Stimulated activated CD8-positive, alpha-beta memory T cell treated with anti-CD3 and anti-CD28 coated beads, Interleukin-7, amount 100 ng/mL, for 24 hours (primary cell): ENCODE data around the gene LRBA.
A peak's percentile ranks its signal among the peaks of the same experiment; 100 is the strongest.
"Not testable (repeated sequence)": the region's sequence is repeated elsewhere in the genome, so short reads cannot be mapped to it uniquely, and the experiment has no call there.

Experiments used
- DNase-seq: peaks from one replicate; pipeline ENCODE4 v3.0.0-alpha.2; 2020; ENCODE audit warnings: low read depth

LRBA gene

GRCh38 chr4:151021637-151022334, 6.7 kb upstream of the LRBA start:
- no peak for DNase-seq

DNA sequence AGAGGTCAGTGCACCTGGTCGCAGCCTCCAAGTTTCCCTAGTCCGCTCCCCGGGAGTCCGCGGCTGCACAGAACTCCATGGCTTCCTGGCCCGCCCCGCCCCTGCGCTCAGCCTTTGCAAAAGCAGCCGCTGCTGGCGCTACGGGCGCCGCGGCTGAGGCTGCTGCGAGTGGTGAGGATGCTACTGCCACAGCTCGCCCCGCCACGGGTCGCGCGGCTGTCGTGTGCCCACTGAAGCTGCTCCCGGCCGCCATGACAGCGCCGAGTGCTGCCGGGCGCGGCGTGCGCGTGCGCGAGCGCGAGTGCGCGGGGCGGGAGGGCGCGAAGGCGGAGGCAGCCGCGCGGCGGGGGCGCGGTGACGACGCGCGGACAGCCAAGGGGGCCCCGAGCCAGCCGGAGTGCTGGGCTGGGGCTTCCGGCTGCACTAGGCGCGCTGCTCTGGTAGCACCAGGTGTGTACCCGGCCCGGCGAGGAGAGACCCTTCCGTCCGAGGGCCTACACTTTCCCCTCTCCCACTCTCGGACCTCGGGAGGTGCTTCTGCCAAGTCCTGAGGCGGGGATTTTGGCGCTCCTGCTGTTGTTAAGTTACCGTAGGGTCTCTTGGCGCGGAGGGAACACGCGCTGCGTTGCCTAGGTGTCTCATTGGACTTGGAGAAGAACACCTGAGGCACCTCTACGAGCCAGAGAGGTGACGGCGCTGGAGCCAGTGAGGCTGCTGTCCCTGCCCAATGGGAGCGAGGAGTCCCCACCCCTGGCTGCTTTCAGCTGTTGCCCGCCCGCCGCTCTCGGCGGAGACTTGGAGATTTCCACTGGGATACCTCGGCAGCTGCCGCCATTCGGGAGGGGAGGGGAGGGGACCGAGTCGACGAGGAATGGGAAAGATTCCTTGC, 619 bp upstream of the LRBA start:
- peak; percentile 52 for DNase-seq

GRCh38 chr4:151013944-151014343, 1.1 kb downstream of the LRBA start:
- DNase-seq, result no peak

DNA sequence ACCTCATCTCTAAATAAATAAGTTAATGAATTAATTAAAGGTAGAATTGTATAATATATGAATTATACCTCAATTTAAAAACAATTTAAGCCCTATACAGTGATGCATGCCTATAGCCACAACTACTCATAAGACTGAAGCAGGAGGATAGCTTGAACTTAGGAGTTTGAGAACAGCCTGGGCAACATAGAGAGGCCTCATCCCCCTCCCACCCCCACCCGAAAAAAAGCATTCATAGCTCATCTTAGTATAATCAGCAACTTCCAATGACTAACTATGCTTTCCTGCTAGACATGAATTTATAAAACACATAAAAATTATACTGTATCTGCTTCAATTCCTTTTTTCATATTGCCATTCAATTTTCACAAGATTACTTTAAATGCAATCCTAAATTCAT, 1.6 kb downstream of the LRBA start:
- no peak for DNase-seq

- no peak for DNase-seq
These were observed 2.3 kb downstream of the LRBA start for GRCh38 chr4:151012820-151013219.

- DNase-seq, result no peak
These were observed 2.7 kb downstream of the LRBA start for GRCh38 chr4:151012376-151012775.

GRCh38 chr4:151004222-151004621, 10.9 kb downstream of the LRBA start:
- no peak for DNase-seq

DNA sequence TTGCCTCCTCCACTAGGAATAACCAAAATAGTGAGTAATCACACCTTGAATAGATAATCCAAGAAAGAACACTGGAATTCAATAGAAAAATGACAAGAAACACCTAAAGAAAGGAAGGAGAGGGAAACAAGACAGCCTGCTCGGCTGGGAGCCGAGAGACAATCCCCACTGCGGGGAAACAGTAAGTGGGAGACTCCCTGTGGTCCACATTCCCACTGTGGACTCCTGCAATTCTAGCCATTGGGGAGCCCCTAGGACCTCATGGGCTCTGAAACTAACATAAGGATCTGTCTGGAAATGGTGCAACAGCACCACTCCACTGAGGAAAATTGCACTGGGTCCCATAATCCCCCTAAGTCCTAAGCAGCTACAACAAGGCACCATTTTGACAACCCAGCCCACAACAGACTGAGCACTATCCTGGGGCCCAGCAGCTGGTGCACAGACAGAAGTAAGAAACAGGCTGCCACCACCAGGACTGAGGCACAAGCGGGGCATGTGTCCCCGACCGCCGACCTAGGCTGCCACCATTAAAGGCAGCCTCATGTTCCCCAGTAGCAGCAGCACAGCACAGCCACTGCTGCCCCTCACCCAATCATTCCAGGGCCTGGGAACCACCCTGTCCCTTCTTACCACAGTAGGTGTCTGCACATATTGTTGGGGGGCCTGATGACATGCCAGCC, 14.2 kb downstream of the LRBA start:
- no peak for DNase-seq

DNA sequence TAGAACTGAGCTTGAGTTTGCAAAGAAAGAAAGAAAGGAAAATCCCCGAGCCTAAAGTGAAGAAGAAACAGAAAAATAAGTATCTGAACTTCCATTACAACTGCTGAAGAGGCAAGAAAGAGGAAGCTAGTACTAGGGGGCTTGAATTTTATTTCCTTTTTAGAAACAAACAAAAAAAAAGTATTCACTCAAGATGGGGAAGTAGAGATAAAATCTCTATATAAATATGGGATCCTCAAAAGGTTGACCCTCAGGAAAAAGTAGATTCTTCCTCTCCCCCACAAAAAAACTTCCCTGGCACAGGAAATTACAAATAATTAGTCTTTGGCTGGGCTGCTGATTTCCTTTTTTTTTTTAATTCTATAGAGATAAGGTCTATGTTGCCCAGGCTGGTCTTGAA, 16.0 kb downstream of the LRBA start:
- DNase-seq, result no peak

GRCh38 chr4:150997141-150997540, 17.9 kb downstream of the LRBA start:
- no peak for DNase-seq

DNA sequence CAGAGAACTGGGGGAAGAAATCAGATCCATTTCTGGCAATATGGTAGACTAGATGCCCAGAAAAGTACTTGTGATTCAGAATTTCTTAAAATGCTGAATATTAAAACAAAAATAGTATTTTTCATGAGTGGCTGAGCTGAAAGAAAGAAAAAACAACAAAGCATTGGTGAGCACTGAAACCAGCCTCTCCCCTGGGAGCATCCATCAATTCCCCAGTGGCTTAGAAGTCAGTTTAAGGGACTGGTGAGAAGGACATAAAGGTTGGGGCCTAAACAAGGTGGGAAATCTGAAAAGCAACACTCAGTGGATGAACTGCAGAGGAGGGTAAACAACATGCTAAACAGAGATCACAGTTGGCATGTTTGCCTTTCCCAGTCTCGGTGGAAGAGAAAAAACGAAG, 20.4 kb downstream of the LRBA start:
- DNase-seq, result no peak

DNA sequence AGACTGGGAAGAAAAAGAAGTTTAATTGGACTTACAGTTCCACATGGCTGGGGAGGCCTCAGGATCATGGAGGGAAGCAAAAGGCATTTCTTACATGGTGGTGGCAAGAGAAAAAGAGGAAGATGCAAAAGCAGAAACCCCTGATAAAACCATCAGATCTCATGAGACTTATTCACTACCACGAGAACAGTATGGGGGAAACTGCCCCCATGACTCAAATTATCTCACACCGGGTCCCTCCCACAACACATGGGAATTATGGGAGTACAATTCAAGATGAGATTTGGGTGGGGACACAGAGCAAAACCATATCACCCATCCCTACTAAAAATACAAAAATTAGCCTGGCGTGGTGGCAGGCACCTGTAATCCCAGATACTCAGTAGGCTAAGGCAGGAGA, 21.5 kb downstream of the LRBA start:
- DNase-seq, result not testable (repeated sequence)

DNA sequence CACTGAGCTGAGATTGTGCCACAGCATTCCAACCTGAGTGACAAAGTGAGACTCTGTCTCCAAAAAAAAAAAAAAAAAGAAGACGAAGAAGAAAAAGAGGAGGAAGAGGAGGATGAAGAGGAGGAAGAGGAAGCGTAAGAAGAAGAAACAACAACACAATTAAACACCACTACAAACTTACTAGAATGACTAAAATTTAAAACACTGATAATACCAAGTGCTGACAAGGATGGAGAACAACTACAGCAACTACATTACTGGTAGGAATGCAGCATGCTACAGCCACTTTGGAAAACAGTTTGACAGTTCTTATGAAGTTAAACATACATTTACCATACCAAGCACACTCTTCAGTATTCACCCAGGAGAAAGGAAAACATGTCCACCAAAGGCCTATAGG, 24.1 kb downstream of the LRBA start:
- DNase-seq, result no peak

GRCh38 chr4:150990250-150990649, 24.8 kb downstream of the LRBA start:
- no peak for DNase-seq

GRCh38 chr4:150988238-150988637, 26.8 kb downstream of the LRBA start:
- no peak for DNase-seq

- DNase-seq, result no peak
These were observed 27.9 kb downstream of the LRBA start for GRCh38 chr4:150987204-150987603.

DNA sequence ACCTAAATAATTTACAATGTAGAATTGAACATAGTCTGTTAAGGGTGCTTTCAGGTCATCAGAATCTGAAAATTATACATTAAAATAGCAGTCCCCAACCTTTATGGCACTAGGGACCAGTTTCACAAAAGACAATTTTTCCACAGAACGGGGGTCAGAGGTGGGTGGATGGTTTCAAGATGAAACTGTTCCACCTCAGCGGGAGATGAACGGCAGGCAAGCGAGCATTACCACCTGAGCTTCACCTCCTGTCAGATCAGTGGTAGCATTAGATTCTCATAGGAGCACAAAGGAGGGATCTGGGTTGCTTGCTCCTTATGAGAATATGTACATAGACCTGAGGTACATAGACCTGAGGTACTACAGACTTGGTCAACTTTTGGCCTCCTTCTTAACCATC, 29.0 kb downstream of the LRBA start:
- no peak for DNase-seq

DNA sequence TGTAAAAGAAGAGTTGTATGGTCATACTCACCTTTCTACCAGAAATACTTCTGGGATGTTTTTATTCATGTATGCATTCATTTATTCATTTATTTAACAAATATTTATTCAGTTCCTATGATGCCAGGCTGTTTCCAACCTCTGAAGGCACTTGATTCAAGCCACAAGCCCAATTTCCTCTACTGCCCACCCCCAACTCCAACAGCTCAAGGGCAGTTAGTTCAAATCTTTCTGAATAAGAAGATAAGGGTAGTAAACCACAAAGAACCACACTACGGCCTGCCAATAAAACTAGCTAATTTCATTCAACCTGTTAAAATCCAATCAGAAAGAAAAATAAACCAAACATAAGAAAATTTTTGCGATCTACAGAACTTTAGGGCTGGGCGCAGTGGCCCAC, 31.2 kb downstream of the LRBA start:
- no peak for DNase-seq

DNA sequence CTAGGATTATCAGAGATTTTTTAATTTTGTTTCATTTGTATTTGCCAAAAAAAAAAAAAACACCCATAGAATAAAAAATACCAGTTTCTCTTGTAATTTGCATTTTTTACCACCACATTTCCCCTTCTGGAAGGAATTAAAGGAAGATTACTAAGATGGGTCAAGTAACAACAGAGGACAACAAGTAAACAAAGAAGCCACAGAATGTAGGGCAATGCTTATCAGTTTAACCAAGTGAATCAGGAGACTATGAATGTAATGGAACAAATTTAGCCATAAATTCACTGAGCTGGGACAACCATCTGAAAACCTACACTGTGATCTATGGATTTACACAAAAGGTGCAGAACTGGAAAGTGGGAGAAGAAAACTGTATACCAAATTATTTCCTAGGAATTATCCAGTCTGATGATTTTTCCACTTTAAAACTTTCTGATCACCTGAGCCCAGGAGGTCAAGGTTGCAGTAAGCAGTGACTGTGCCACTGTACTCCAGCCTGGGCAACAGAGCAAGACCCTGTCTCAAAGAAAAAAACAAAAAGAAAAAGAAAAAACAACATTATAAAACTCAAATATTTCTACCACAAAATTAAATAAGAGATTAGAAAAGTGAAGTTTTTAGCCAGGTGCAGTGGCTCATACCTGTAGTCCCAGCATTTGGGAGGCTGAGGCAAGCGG, 32.4 kb downstream of the LRBA start:
- DNase-seq, result no peak

GRCh38 chr4:150978738-150979575, 36.1 kb downstream of the LRBA start:
- no peak for DNase-seq

- DNase-seq, result no peak
These were observed 38.5 kb downstream of the LRBA start for GRCh38 chr4:150976478-150977118.
